ENCODE measurements around the gene PCSK6.

The PCSK6 gene

GRCh38 chr15:101445562-101446517 is 43.7 kb downstream of the PCSK6 start:
- DNase-seq = peak; percentile 71

GRCh38 chr15:101444807-101445508 is 44.5 kb downstream of the PCSK6 start:
- DNase-seq = no peak

- no peak for DNase-seq
These were observed 45.5 kb downstream of the PCSK6 start for GRCh38 chr15:101444015-101444414.

- no peak for DNase-seq
These were observed 47.2 kb downstream of the PCSK6 start for GRCh38 chr15:101442272-101442671.

DNA sequence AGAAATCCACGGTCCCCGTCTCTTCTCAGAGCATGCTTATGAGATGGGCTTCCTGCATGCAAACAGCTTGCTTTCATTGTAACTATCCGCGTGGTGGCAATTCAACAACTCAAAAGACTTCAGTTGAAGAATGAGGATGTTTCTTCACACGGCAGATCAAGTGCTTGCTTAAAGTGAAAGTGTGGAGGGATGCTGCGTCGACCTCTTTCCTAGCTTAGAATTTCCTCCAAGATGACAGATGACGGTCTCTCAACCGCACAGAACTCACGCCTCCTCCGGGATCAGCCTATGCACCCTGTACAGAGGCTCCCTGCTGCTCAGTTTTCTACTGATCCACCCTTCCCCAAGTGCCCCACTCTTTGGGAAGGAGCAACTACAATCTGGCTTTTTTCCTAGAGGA is 47.8 kb downstream of the PCSK6 start:
- peak; percentile 25 for DNase-seq

GRCh38 chr15:101440846-101441590 is 48.5 kb downstream of the PCSK6 start:
- DNase-seq = no peak

DNA sequence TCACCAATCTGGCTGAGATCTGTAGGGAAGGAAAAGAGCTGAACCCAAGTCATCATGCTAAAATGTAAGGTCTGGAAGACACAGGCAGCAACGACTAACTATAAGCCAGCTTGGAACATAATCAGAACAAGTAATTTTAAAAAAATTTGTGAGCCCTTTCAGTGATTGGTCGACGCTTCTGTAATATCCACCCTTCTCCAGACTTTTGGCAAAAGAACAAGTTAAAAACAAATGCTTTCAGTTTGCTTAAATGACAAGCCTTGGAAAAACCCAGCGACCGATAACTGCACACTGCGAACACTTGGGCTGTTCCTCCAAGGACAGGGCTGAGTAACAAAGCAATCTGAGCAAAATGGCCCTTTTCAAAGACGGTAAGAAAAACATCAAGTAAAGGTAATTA is 49.6 kb downstream of the PCSK6 start:
- peak; percentile 83 for DNase-seq

DNA sequence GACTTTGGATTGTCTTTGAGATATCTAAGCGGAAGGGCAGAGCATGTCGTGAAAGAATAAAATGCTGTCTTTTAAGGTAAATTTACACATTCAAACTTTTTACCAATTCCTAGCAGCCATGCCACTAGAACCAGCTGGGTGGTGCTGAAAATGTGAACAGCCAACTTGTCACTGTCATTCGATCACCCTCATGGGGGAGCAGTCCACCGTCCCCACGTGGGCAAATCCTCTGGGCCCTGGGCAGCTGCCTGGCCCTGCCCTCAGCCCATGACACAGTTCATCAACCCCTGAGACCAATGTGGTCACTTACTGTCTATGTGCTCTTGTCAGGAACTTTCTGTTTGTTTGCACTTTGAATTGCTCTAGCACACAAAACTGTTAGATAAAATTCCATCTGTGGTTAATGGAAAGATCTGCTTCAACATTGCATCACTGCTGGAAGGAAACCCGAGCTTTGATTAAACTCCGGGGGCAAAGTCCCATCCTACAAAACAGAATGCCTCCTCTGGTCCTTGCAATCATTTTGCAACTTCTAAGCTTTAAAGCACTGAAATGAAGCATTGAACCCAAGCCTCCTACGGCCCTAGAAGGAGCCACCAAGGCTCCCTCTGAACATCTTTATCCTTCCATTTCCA is 50.1 kb downstream of the PCSK6 start:
- peak; percentile 51 for DNase-seq

GRCh38 chr15:101438482-101439284 is 50.8 kb downstream of the PCSK6 start:
- no peak for DNase-seq

DNA sequence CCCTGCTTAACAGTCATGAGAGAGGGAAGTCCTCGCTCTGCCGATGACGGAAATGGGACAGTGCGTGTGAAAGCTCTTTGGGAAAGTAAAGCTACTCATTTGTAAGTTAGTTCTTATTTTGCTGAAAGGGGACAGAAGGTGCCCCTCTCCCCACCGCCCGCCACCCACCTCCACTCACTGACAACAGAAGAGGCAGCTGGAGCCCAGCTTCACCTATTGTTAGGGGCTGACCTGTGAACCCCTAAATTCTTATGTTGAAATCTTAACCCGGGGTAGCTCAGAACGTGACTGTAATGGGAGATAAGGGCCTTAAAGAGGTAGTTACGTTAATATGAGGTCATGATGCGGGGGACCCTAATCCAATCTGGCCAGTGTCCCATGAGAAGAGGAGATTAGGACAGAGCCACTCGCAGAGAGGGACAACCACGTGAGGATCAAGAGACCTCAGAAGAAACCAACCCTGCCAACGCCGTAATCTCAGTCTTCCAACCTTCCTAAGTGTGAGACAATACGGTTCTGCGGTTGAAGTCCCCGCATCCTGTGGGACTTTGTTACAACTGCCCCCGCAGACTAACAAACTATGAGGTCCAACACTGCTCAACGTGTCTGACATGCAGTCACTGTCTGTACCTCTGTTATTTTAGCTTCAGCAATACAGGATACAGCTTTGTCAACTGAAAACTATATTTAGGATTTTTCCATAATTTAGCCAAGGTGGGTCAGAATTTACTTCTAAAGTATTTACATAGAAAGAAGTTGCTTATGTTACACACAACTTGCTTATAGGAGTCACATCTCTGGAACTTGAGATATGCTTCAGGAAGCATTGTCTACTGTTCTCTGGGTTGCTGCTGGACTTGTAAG is 51.7 kb downstream of the PCSK6 start:
- no peak for DNase-seq

DNA sequence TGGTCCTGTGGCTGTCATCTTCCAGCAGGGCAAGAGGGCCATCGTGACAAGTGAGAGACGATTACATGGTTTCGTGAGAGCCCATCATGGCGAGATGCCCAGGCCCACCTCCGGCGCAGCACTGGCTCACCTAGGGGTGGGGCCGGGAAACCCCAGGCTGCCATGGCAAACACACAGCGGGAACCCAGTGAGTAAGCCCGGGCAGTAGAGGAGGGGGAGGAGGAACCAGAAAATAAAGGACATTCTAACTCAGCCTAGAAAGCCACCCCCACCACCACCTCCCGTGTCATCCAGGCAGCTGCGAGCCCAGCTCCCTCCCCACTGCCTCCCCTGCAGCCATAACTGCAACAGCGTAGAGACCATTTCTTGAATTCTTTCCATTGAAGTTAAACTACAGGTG is 52.3 kb downstream of the PCSK6 start:
- no peak for DNase-seq

GRCh38 chr15:101436526-101436925 is 53.0 kb downstream of the PCSK6 start:
- DNase-seq = no peak

GRCh38 chr15:101435761-101436160 is 53.7 kb downstream of the PCSK6 start:
- no peak for DNase-seq

GRCh38 chr15:101434032-101434920 is 55.2 kb downstream of the PCSK6 start:
- no peak for DNase-seq

GRCh38 chr15:101433396-101433795 is 56.1 kb downstream of the PCSK6 start:
- no peak for DNase-seq

- no peak for DNase-seq
These were observed 56.5 kb downstream of the PCSK6 start for GRCh38 chr15:101432982-101433381.

DNA sequence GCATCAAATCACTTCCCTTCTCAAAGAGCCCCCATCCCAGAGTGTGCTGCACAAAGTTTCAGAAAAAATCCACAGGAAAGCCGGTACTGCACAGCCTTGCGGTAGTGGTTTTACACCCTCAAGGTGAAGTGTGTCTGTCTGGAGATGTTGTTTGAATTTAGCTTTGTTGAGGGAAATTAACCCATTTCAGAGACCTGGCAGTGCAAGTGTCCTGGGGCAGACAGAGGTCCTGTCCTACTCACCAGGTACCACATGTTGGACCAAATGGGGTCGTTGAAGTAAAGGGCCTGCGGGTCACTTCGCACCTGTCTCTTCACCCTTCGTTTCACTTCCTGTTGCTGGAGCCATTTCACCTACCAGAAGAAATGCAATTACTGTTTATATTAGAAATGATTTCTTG is 57.8 kb downstream of the PCSK6 start:
- DNase-seq = no peak

DNA sequence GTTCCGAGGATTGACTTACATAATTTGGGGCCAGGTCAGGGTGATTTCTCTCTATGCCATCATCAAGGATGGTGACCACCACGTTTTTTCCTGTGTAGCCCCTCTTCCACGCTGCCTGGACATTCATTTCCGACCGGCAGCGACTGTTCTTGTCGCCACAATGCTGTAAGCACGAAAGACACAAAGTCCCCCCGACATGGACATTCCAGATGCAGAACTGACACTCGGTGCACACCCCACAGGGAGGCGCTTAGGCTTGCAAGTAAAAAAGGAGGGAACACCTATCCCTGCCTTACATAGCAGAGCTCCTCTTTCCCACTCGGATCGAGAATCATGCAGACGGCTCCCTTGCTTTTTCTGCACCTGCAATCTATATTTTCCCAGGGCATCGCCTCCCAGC is 58.2 kb downstream of the PCSK6 start:
- DNase-seq = no peak

DNA sequence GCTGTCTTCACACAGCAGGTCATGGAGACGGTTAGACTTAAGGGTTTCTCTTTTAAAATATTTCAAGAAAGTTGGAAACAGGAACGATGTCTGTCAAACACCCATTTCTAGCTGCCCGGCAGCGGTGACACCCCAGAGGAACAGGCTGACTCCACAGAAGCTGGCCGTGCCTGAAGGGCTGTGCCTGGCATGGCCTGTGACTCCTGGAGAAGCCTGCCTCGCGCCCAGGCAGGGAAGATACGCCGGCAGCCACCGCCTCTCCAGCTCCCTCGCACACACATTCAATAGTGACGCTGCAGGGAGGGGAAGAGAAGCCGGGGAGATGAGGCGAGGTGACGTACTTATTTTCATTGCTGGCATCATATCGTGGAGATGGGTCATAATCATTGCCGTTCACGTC is 59.9 kb downstream of the PCSK6 start:
- DNase-seq = no peak

- no peak for DNase-seq
These were observed 60.3 kb downstream of the PCSK6 start for GRCh38 chr15:101429191-101429590.

Data from fibroblast of skin of right quadriceps (primary cell).